Measurements from ENCODE around the gene OTUD3.
"Not testable (repeated sequence)": the region's sequence is repeated elsewhere in the genome, so short reads cannot be mapped to it uniquely, and the experiment has no call there.

OTUD3 gene

DNA sequence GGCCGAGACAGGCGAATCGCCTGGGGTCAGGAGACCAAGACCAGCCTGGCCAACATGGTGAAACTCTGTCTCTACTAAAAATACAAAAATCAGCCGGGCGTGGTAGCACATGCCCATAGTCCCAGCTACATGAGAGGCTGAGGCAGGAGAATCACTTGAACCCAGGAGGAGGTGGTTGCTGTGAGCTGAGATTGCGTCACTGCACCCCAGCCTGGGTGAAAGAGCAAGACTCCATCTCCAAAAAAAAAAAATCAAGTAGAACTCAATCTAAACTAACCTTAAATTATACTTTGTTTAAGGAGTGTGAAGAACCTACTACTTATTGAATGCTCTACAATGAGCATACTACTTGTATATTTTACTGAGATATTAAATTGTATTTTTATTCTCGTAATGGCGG is 36.6 kb upstream of the OTUD3 start:
- no peaks in the 10 kb centered on the region for H3K4me1 ChIP-seq
- peaks cover 0 to 8% of the 10 kb centered on the region in 2 donors for H3K27me3 ChIP-seq
- H3K4me3 ChIP-seq: no peak overlapping the region
- H3K9me3 ChIP-seq: no peaks in the 10 kb centered on the region
- TF ChIP-seq, protein P1, sequence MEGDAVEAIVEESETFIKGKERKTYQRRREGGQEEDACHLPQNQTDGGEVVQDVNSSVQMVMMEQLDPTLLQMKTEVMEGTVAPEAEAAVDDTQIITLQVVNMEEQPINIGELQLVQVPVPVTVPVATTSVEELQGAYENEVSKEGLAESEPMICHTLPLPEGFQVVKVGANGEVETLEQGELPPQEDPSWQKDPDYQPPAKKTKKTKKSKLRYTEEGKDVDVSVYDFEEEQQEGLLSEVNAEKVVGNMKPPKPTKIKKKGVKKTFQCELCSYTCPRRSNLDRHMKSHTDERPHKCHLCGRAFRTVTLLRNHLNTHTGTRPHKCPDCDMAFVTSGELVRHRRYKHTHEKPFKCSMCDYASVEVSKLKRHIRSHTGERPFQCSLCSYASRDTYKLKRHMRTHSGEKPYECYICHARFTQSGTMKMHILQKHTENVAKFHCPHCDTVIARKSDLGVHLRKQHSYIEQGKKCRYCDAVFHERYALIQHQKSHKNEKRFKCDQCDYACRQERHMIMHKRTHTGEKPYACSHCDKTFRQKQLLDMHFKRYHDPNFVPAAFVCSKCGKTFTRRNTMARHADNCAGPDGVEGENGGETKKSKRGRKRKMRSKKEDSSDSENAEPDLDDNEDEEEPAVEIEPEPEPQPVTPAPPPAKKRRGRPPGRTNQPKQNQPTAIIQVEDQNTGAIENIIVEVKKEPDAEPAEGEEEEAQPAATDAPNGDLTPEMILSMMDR (IDR thresholded peaks at IDR 0.05): no peak
- no peak overlapping the region for H3K27ac ChIP-seq
- H3K36me3 ChIP-seq: no peaks in the 10 kb centered on the region
- intact Hi-C loops (cut with DNase I; ENCODE audit: low total_unique reads): no loop called here
- no peak for DNase-seq

DNA sequence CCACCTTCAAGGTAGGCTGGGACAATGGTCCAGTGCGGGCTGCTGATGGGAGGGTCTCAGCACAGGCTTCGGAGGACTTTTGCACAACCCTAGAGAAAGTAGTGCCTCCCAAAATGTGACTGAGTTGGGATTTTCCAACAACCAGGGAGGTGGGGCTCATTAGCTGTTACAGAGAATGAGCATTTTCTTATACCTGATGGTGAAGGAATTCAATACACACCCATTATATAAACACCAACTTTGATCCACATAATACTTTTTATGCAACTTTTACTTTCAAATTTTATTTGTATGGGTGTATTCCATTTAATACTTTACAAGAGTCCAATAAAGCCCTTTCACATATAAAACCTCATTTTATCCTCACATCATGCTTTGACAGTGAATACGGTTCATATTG is 35.9 kb upstream of the OTUD3 start:
- no peak overlapping the region for H3K4me3 ChIP-seq
- no peak overlapping the region for H3K27ac ChIP-seq
- no peak for DNase-seq
- H3K36me3 ChIP-seq: no peaks in the 10 kb centered on the region
- no peaks in the 10 kb centered on the region for H3K4me1 ChIP-seq
- intact Hi-C loops (cut with DNase I; ENCODE audit: low total_unique reads): no loop called here
- peaks cover 0 to 8% of the 10 kb centered on the region in 2 donors for H3K27me3 ChIP-seq
- TF ChIP-seq, protein P1 (IDR thresholded peaks at IDR 0.05): no peak
- no peaks in the 10 kb centered on the region for H3K9me3 ChIP-seq

DNA sequence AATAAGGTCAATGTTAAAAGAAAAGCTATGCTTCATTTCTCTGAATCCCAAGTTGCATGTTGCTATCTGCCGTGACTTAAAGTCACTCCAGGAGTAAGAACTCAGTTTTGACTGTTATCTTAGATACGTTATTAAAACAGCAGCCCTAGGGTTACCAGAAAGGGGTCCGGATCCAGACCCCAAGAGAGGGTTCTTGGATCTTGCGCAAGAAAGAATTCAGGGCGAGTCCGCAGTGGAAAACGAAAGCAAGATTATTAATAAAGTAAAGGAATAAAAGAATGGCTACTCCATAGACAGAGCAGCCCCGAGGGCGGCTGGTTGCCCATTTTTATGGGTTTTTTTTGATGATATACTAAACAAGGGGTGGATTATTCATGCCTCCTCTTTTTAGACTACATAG is 34.9 kb upstream of the OTUD3 start:
- intact Hi-C loops (cut with DNase I; ENCODE audit: low total_unique reads); H3K36me3 ChIP-seq; H3K27me3 ChIP-seq; H3K4me3 ChIP-seq; H3K4me1 ChIP-seq; H3K27ac ChIP-seq; DNase-seq; H3K9me3 ChIP-seq: not testable (repeated sequence)

DNA sequence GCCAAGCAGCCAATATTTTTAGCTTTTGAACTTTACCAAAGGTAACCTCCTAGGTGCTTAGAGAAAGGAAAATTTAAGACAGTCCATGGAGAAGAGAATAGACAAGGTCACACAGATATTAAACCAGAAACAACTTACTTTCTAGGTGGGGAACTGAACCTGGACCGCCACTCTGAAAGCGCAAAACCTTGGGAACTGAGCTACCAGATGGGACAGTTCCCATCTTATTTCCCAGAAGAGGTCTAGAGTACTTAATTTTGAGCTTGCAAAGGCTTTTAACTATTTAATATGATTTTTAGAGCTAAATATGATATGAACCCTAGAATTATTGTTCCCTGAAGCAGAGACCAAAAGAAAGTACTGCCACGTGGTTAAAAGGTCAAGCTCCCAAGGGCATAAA is 32.9 kb upstream of the OTUD3 start:
- H3K4me3 ChIP-seq; H3K27ac ChIP-seq; intact Hi-C loops (cut with DNase I; ENCODE audit: low total_unique reads); H3K36me3 ChIP-seq; H3K9me3 ChIP-seq; DNase-seq; H3K27me3 ChIP-seq; H3K4me1 ChIP-seq: not testable (repeated sequence)

DNA sequence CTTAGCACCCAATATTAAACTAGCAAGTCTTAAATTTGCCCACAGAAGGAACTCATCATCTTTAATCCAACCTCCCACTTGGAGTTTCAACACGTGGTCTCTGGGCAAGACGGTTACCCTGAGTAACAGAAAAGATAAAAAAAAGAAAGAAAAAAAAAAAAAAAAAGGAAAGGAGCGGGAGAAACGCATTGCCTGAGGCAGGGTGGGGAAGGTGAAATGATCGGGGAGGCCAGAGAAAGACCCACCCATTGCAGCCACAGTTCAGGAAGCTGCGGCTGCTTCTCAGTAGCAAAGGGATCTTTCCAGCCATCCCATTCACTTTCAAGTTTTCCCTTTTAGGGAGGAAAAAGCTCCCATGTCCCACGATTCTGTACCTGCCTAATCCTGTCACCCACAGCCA is 32.0 kb upstream of the OTUD3 start:
- TF ChIP-seq, protein P1 (IDR thresholded peaks at IDR 0.05): no peak

DNA sequence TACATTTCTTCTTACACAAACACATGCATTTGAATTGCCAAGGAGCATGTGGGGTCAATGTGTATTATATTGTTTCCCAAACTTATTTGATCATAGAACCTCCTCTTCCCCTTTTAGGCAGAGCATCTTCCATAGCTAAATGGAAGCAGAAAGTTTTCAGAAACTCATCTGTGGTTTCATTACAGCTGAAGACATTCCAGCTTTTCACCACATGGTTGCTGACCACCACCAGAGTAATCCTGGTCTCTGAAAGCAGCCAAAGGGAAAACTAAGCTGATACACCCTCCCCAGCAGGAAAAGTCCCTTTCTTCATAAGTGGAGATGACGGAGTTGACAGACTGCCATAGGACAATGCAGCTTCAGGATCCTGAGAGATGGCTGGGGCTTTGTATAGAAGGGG is 30.2 kb upstream of the OTUD3 start:
- no peak for DNase-seq
- H3K4me1 ChIP-seq: no peaks in the 10 kb centered on the region
- H3K27me3 ChIP-seq: peaks cover 0 to 4% of the 10 kb centered on the region in 2 donors
- H3K4me3 ChIP-seq: no peak overlapping the region
- no peaks in the 10 kb centered on the region for H3K9me3 ChIP-seq
- no peak overlapping the region for H3K27ac ChIP-seq
- TF ChIP-seq, protein P1 (IDR thresholded peaks at IDR 0.05): no peak
- H3K36me3 ChIP-seq: no peaks in the 10 kb centered on the region
- intact Hi-C loops (cut with DNase I; ENCODE audit: low total_unique reads): no loop called here

More for the DNA sequence above, 32.0 kb upstream of the OTUD3 start:
- H3K27me3 ChIP-seq: peaks cover 0 to 11% of the 10 kb centered on the region in 2 donors
- DNase-seq: no peak
- no peaks in the 10 kb centered on the region for H3K4me1 ChIP-seq
- H3K4me3 ChIP-seq: no peak overlapping the region
- H3K9me3 ChIP-seq: no peaks in the 10 kb centered on the region
- no peaks in the 10 kb centered on the region for H3K36me3 ChIP-seq
- intact Hi-C loops (cut with DNase I; ENCODE audit: low total_unique reads): no loop called here
- no peak overlapping the region for H3K27ac ChIP-seq

DNA sequence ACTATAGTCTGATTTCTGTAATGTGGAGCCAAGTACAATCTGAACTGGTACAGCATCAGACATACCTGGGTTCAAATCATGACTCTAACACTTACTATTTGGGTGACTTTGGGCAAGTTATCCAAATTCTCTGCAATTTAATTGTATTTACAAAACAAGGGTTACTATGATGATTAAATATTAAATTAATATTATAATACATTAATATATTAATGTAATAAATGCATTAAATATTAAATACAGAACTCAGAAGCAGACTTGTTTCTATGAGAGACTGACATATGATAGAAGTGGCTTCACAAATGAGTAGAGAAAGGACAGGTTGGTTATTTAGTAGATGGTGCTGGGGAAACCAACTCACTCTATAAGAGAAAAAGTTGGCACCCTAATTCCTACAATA is 27.3 kb upstream of the OTUD3 start:
- H3K36me3 ChIP-seq: no peaks in the 10 kb centered on the region
- TF ChIP-seq, protein P1 (IDR thresholded peaks at IDR 0.05): no peak
- H3K4me1 ChIP-seq: no peaks in the 10 kb centered on the region
- no peak overlapping the region for H3K4me3 ChIP-seq
- no peak overlapping the region for H3K27ac ChIP-seq
- H3K9me3 ChIP-seq: no peaks in the 10 kb centered on the region
- H3K27me3 ChIP-seq: peaks cover 0 to 4% of the 10 kb centered on the region in 2 donors
- intact Hi-C loops (cut with DNase I; ENCODE audit: low total_unique reads): no loop called here
- no peak for DNase-seq
